Stimulated activated CD8-positive, alpha-beta memory T cell treated with anti-CD3 and anti-CD28 coated beads, Interleukin-7, amount 100 ng/mL, for 1 hour (primary cell): ENCODE results near the gene RBCK1.
"Not testable (repeated sequence)": the region's sequence is repeated elsewhere in the genome, so short reads cannot be mapped to it uniquely, and the experiment has no call there.

Experiments used
- DNase-seq, 2 donors: peaks; one replicate each; pipeline ENCODE4 v3.0.0-alpha.2; 2020; ENCODE audit warnings: low read depth in 2 of 2

Gene RBCK1

GRCh38 chr20:407953-408842 lies at the start of gene RBCK1:
Gene RBCK1 (plus strand): TSS chr20:408299. CDS start chr20:408758, 459 bp downstream.
- DNase-seq = peak; percentile 70 to 81

GRCh38 chr20:358891-359555 lies 49.1 kb upstream of the RBCK1 start:
- no peak for DNase-seq

- DNase-seq = no peak
Measured at GRCh38 chr20:361561-361960, 46.5 kb upstream of the RBCK1 start.

GRCh38 chr20:362271-363254 lies 45.5 kb upstream of the RBCK1 start:
- no peak for DNase-seq

DNA sequence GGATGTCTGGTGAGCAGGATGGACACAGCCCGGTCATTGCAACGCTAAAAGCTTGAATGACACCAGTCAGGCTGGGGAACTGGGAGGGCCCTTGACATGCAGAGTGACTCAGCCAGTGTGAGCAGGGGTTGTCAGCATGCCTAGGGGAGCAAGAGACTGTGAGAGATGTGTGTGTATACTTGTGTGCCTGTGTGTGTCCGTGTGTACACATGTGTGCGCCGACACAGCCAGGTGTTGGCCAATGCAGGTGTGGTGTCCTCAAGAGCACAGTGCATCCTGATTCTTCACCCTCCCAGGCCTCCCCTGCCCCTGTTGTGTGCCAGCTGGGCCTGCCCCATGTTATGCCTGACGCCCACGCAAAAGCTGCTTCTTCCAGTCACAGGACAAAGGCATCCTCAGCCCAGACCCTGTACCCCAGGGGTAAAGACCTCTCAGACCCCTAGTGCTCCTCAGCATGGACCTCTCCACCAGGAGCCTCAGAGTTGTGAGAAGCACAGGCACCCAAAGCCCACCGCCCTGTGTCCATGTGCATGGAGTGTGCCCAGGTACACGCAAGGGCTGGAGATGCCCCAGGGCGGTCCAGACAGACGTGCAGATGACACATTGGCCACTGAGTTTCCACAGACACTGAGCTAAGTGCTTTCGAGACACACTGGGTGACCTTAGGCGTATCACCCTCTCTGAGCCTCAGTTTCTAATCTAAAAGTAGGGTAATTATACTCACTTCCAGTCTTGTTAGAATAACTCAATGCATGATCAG lies 44.6 kb upstream of the RBCK1 start:
- DNase-seq = no peak

DNA sequence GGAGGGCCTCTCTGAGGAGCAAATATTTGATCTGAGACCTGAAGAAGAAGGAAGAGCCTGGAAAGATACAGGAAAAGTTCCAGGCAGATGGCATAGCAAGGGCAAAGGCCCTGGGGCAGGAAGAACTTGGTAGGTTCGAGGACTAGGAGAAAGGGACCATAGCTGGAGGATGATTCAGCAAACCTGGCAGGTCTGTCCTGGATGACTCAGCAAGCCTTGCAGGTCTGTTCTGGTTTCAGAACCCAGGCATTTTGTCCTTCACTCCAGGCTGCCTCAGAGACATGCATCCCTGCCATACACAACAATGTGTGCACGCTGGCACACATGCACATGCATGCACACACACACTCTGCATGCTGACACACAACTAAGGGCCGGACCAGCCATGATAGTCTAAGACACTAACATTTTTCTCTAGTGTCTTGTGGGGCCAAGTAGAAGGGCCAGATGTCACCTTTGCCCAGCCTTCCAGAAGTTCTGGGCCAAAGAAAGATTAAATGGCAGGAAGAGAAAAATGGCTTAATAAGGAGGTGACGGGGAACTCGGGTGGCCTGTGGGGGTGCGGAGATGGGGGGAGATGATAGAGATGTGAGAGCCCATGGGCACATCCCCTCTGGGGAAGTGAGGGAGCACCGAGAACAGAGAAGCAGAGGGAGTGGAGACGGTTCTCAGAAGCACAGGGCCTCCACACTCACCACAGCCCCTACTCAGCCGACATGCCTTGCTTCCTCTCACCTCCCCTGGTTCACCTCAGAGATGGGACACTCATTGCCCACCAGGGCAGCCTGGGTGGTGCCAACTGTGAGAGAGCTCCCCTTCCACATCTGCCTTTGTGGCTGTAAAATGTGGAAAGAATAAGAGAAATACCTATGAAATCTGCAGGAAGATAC lies 42.9 kb upstream of the RBCK1 start:
- DNase-seq = no peak

- DNase-seq = no peak
Measured at GRCh38 chr20:366041-366718, 41.9 kb upstream of the RBCK1 start.

DNA sequence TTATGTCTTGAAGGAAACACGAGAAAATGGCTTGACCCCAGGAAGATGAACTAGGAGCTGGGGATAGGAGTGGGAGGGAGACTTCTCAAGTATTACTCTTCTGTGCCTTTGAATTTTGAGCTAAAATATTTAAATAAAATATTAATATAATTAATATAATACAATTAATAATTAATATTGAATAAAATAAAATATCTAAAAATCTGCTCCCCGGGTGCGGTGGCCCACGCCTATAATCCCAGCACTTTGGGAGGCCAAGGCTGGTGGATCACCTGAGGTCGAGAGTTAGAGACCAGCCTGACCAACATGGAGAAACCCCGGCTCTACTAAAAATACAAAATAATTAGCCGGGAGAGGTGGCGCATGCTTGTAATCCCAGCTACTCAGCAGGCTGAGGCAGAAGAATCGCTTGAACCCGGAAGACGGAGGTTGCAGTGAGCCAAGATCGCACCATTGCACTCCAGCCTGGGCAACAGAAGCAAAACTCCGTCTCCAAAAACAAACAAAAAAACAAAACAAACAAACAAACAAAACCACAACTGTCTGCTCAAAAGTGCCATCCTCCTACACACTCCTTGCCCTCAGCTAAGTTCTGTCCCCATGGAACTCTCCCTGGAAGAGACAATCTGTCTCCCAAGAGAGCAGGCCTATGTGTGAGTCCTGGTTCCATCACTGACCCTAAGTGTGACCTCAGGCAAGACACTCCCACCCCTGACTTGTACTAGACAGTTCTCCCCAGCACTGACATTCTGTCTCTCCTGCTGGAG lies 41.2 kb upstream of the RBCK1 start:
- DNase-seq = no peak

GRCh38 chr20:367486-367887 lies 40.6 kb upstream of the RBCK1 start:
- DNase-seq = no peak

DNA sequence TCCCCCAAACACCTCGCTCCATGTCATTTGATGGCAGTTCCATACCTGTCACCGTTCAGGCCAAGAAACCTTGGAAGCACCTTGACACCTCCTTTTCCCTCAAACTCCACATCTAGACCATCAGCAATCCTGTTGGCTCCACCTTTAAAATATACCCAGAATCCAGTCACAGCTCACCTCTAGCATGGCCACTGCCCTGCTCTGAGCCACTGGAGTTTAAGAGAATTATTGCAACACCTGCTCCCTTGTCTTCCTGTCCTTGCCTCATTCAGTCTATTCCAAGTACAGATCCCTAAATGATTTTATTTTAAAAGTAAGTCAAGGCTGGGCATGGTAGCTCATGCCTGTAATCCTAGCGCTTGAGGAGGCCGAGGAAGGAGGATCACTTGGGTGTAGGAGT lies 39.2 kb upstream of the RBCK1 start:
- DNase-seq = no peak

DNA sequence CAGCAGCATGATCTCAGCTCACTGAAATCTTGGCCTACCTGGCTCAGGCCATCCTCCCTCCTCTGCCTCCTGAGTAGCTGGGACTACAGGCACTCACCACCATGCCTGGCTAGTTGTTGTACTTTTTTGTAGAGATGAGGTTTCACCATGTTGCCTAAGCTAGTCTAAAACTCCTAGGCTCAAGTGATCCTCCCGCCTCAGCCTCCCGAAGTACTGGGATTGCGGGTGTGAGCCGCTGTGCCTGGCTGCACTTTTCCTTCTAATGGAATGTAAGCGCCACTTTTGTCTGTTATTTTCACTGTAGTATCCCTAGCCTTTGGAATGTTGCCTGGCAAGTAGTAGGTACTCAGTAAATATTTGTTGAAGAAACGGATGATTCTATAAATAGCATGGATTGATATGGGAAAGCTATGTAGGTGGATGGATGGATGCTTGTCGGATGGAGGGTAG lies 37.9 kb upstream of the RBCK1 start:
- no peak for DNase-seq

- DNase-seq = no peak
Measured at GRCh38 chr20:370977-371754, 36.9 kb upstream of the RBCK1 start.

- no peak for DNase-seq
Measured at GRCh38 chr20:371755-372542, 36.1 kb upstream of the RBCK1 start.

DNA sequence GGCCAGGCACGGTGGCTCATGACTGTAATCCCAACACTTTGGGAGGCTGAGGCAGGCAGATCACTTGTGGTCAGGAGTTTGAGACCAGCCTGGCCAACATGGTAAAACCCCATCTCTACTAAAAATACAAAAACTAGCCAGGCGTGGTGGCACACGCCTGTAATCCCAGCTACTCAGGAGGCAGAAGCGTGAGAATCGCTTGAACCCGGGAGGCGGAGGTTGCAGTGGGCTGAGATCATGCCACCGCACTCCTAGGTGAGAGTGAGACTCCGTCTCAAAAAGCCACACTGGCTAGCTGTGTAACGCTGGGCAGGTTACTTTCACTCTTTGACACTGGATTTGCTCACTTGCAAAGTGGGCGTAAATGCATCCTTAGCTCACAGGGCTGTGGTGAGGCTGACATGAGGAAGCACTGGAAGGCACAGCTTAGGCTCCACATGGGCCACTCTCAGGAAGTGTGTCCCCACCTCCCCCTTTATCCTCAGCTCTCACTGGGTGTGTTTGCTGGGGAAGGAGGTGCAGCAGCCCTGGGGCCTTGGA lies 35.5 kb upstream of the RBCK1 start:
- not testable (repeated sequence) for DNase-seq

- DNase-seq = no peak
Measured at GRCh38 chr20:373171-373890, 34.8 kb upstream of the RBCK1 start.

GRCh38 chr20:375265-375889 lies 32.7 kb upstream of the RBCK1 start:
- DNase-seq = no peak
